HepG2 (cell line): ENCODE data around the gene CXCL17. TPM values are rescaled to one million over a fixed set of nuclear protein-coding genes. Genes with fewer than 3 reads are reported as not detected.

Source experiments
- ADNP ChIP-seq: sonication (generic); formaldehyde crosslinking; IDR thresholded peaks from 2 replicates; pipeline ENCODE4 v1.4.0; 2020; ENCODE audit warnings: missing genetic modification reagents
- DNMT3B ChIP-seq: conservative IDR thresholded peaks from 2 replicates; pipeline ENCODE4 v1.6.1; 2016; ENCODE audit warnings: missing biosample characterization, control low read depth
- HOXA5 ChIP-seq: sonication (generic); formaldehyde crosslinking; IDR thresholded peaks from 2 replicates; pipeline ENCODE4 v1.4.0; 2020; ENCODE audit warnings: missing genetic modification reagents
- KDM2A ChIP-seq: sonication (generic); formaldehyde crosslinking; IDR thresholded peaks from 2 replicates; pipeline ENCODE4 v1.4.0; 2020; ENCODE audit warnings: low read depth, missing genetic modification reagents, borderline replicate concordance
- KDM6A ChIP-seq: IDR thresholded peaks from 2 replicates; pipeline ENCODE4 v1.6.1; 2016; ENCODE audit warnings: low read depth
- MAZ ChIP-seq, 2 experiments: sonication (generic) in 1 of 2; formaldehyde crosslinking in 1 of 2; IDR thresholded peaks; 2 replicates each; pipeline versions ENCODE4 v1.5.0 to v1.6.1; 2012 to 2020; ENCODE audit warnings: low read depth in 2 of 2, mild to moderate bottlenecking in 2 of 2, borderline replicate concordance in 1 of 2, improper control_type of control experiment in 1 of 2, low read length in 1 of 2, missing genetic modification reagents in 1 of 2, moderate library complexity in 1 of 2
- NR3C1 ChIP-seq: sonication (generic); formaldehyde crosslinking; IDR thresholded peaks from 2 replicates; pipeline ENCODE4 v1.4.0; 2020; ENCODE audit warnings: missing genetic modification reagents
- PHF8 ChIP-seq: sonication (generic); formaldehyde crosslinking; IDR thresholded peaks from 2 replicates; pipeline ENCODE4 v1.5.0; 2020; ENCODE audit warnings: missing genetic modification reagents
- RNF219 ChIP-seq: sonication (generic); formaldehyde crosslinking; IDR thresholded peaks from 2 replicates; pipeline ENCODE4 v1.5.0; 2020; ENCODE audit warnings: mild to moderate bottlenecking, missing genetic modification reagents
- SAP130 ChIP-seq: IDR thresholded peaks from 2 replicates; pipeline ENCODE4 v1.6.1; 2016; ENCODE audit warnings: low read depth
- SNAPC4 ChIP-seq: sonication (generic); formaldehyde crosslinking; IDR thresholded peaks from 2 replicates; pipeline ENCODE4 v1.4.0; 2020; ENCODE audit warnings: mild to moderate bottlenecking, missing genetic modification reagents
- TARDBP ChIP-seq: sonication (generic); formaldehyde crosslinking; IDR thresholded peaks from 2 replicates; pipeline ENCODE4 v1.8.0; 2022; ENCODE audit warnings: mild to moderate bottlenecking, missing genetic modification reagents
- TCF12 ChIP-seq, 2 experiments: fragments of 450-650 bp in 1 of 2; sonication (generic) in 1 of 2; formaldehyde crosslinking in 1 of 2; IDR thresholded peaks; 2 replicates each; pipeline versions ENCODE4 v1.6.1 to v1.8.0; 2017 to 2022; ENCODE audit warnings: antibody characterized with exemption in 1 of 2, mild to moderate bottlenecking in 1 of 2, missing genetic modification reagents in 1 of 2, moderate library complexity in 1 of 2
- USF2 ChIP-seq, 2 experiments: sonication (generic) in 1 of 2; formaldehyde crosslinking in 1 of 2; IDR thresholded peaks; 2 replicates each; pipeline versions ENCODE4 v1.5.1 to v1.6.1; 2011 to 2020; ENCODE audit warnings: borderline replicate concordance in 1 of 2, low read depth in 1 of 2, low read length in 1 of 2, mild to moderate bottlenecking in 1 of 2, missing genetic modification reagents in 1 of 2, moderate library complexity in 1 of 2
- XBP1 ChIP-seq: sonication (generic); formaldehyde crosslinking; IDR thresholded peaks from 2 replicates; pipeline ENCODE4 v1.5.0; 2020; ENCODE audit warnings: missing genetic modification reagents
- ZMYM3 ChIP-seq: sonication (generic); formaldehyde crosslinking; IDR thresholded peaks from 2 replicates; pipeline ENCODE4 v1.5.1; 2020; ENCODE audit warnings: mild to moderate bottlenecking, missing genetic modification reagents
- ZNF331 ChIP-seq: sonication (generic); formaldehyde crosslinking; IDR thresholded peaks from 2 replicates; pipeline ENCODE4 v1.4.0; 2020; ENCODE audit warnings: missing genetic modification reagents
- ZNF564 ChIP-seq: sonication (generic); formaldehyde crosslinking; IDR thresholded peaks from 2 replicates; pipeline ENCODE4 v1.8.1; 2023; ENCODE audit warnings: mild to moderate bottlenecking, missing genetic modification reagents
- polyA plus RNA-seq, 8 experiments: library from polyadenylated mRNA; depleted of rRNA in 3 of 8; stranded (reverse) in 7 of 8; unstranded in 1 of 8; fragments of >200 nt; fragmentation: Illumina TruSeq in 4 of 8; extraction: Trizol in 4 of 8; gene quantifications; 2 replicates each; pipeline versions ENCODE4 v1.2.1 to v1.2.3, GENCODE V29; 2011 to 2016; ENCODE audit warnings: low read depth in 4 of 8, missing spikeins in 1 of 8, mixed read lengths in 1 of 8; ENCODE audit not compliant: insufficient read depth in 1 of 8
- total RNA-seq, 5 experiments: library from RNA; depleted of rRNA; stranded (reverse); fragments of >200 nt; fragmentation: Illumina TruSeq; extraction: Trizol; gene quantifications; 2 replicates each; pipeline ENCODE4 v1.2.3, GENCODE V29; 2016; ENCODE audit warnings: low read depth in 1 of 5

Gene CXCL17
- total and polyA plus RNA-seq, 2 of the 13 experiments (the other 11 are each of a cell fraction or from before 2014, with no cell fraction given) = 0.12 TPM; not detected in 1

DNA sequence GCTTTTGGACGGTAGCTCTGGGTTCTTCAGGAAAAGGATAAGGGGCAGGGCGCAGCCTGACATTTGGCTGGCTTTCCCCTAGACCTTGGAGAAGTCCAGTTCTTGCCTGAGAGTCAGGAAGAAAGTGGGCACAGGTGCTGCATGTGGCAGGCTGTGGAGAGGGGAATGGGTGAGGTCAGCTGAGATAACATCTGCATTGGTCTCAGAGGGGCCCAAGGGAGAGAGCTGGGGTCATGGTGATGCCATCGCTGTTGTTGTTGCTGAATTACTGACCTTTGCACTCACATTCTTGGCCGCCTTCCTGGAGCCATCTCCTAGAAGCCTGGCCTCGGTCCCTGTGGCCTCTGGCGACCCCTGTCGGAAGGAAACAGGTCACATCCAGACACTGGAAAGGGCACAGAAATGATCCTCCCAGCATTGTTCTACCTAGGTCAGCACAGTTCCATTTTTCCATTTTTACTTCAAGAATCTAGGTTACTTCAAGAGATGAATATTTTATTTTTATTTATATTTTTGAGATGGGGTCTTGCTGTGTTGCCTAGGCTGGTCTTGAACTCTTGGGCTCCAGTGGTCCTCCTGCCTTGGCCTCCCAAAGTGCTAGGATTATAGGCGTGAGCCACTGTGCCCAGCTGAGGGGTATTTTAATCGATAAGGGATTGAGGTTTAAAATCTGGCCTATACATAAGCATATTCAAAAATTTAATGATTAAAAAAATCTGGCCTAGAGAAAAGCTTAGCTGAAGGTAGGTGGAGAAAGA, 9.1 kb downstream of the CXCL17 start (continued):
- TF ChIP-seq NR3C1 (no peak), RNF219 (no peak), USF2 (IDR thresholded peaks at IDR 0.05; ENCODE audit: low read depth, low read length) (no peak; the same call in 1 of the 2 replicates), USF2 (CRISPR knock-in tag; IDR thresholded peaks at IDR 0.05; ENCODE audit: borderline replicate concordance) (no peak), TARDBP (CRISPR knock-in tag) (peak; percentile 47; the same call in 1 of the 2 replicates), TCF12 (IDR thresholded peaks at IDR 0.05) (no peak), TCF12 (CRISPR knock-in tag; IDR thresholded peaks at IDR 0.05) (no peak), SNAPC4 (CRISPR knock-in tag) (no peak), ZMYM3 (CRISPR knock-in tag) (peak; percentile 19; the same call in 1 of the 2 replicates), ZNF564 (no peak), PHF8 (CRISPR knock-in tag) (no peak), HOXA5 (CRISPR knock-in tag) (no peak), KDM2A (peak; percentile 81), MAZ (IDR thresholded peaks at IDR 0.05; ENCODE audit: borderline replicate concordance, low read depth, low read length) (0 out of 2 replicates have a peak, but pooled peaks have one; percentile 32), MAZ (CRISPR knock-in tag; IDR thresholded peaks at IDR 0.05; ENCODE audit: low read depth) (no peak), XBP1 (no peak), ZNF331 (CRISPR knock-in tag) (peak; percentile 48; the same call in 1 of the 2 replicates), SAP130 (CRISPR knock-in tag) (peak; percentile 76), DNMT3B (CRISPR knock-in tag) (no peak), ADNP (CRISPR knock-in tag) (no peak), KDM6A (peak; percentile 93)
